ENCODE measurements around the gene PODN. TPM values are rescaled to one million over a fixed set of nuclear protein-coding genes. Genes with fewer than 3 reads are reported as not detected.

PODN gene
- total RNA-seq, 1 donor from 2014 or later, result 0.53 TPM

DNA sequence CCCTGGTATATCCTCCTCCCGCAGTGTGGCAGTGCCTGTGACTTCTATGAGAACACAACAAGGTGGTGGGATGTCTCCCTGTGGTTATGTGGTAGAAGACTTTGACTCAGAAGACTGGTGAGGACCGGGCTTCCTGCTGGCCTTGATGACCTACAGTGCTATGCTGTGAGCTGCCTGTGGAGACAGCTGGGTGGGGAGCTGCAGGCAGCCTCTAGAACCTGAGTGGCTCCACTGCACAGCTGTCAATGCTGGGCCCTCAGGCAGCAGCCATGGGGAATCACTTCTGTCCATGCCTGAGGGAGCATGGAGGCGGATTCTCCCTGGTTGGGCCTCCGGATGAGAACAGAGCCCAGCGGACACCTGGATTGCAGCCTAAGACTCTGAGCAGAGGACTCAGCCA lies 65.5 kb downstream of the PODN start:
- TF ChIP-seq, protein P1, sequence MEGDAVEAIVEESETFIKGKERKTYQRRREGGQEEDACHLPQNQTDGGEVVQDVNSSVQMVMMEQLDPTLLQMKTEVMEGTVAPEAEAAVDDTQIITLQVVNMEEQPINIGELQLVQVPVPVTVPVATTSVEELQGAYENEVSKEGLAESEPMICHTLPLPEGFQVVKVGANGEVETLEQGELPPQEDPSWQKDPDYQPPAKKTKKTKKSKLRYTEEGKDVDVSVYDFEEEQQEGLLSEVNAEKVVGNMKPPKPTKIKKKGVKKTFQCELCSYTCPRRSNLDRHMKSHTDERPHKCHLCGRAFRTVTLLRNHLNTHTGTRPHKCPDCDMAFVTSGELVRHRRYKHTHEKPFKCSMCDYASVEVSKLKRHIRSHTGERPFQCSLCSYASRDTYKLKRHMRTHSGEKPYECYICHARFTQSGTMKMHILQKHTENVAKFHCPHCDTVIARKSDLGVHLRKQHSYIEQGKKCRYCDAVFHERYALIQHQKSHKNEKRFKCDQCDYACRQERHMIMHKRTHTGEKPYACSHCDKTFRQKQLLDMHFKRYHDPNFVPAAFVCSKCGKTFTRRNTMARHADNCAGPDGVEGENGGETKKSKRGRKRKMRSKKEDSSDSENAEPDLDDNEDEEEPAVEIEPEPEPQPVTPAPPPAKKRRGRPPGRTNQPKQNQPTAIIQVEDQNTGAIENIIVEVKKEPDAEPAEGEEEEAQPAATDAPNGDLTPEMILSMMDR (IDR thresholded peaks at IDR 0.05; ENCODE audit: insufficient read depth, low read length, severe bottlenecking), result no peak
- FAIRE-seq, result no peak
- Histone ChIP-seq H3K27me3 (ENCODE audit: control insufficient read depth, insufficient read depth, low read length) (peaks cover 3% of the 10 kb centered on the region), H3K4me3 (ENCODE audit: low read depth, low read length) (no peak overlapping the region), H3K36me3 (ENCODE audit: control insufficient read depth, insufficient read depth, low read length) (no peaks in the 10 kb centered on the region)
- no peak for DNase-seq (ENCODE audit: low read depth)

GRCh38 chr1:53128401-53128800 lies 66.4 kb downstream of the PODN start:
- H3K36me3 ChIP-seq (ENCODE audit: control insufficient read depth, insufficient read depth, low read length), result no peaks in the 10 kb centered on the region
- H3K27me3 ChIP-seq (ENCODE audit: control insufficient read depth, insufficient read depth, low read length), result peaks cover 3% of the 10 kb centered on the region
- TF ChIP-seq, protein P1 (IDR thresholded peaks at IDR 0.05; ENCODE audit: insufficient read depth, low read length, severe bottlenecking), result no peak
- no peak for FAIRE-seq
- no peak overlapping the region for H3K4me3 ChIP-seq (ENCODE audit: low read depth, low read length)
- no peak for DNase-seq (ENCODE audit: low read depth)

DNA sequence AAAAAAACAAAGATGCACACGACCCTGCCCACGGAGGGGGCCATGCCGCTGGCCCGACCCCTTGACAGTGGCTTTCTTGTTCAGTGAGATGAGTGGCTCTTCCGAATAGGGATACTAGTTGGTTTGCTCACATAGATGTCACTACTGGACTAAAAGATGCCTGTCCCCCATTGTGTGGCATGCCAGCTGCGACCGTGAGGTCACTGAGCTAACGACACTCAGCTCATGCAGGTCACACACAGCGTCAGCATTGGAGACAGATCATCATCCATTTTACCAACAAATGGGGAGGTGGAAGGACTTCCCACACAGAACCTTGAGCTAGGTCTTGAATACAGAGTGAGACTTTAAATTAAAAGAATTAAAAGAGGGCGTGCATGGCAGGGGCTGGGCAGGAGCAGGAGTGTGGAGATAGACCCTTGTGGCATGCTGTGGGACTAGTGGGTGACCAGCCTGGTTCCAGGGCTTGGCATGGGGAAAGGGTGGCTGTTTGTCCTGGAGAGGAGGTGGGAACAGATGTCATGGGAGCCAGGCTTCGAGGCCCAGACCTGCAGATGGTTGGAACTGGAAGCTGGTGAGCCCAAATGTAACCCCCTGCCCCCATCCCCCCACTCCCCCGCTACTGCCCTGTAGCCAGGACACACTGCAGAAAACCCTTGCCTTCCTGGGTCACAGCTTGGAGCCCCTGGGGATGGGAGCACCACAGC lies 68.0 kb downstream of the PODN start:
- TF ChIP-seq, protein P1 (IDR thresholded peaks at IDR 0.05; ENCODE audit: insufficient read depth, low read length, severe bottlenecking), result no peak
- Histone ChIP-seq H3K4me3 (ENCODE audit: low read depth, low read length) (no peak overlapping the region), H3K27me3 (ENCODE audit: control insufficient read depth, insufficient read depth, low read length) (no peaks in the 10 kb centered on the region), H3K36me3 (ENCODE audit: control insufficient read depth, insufficient read depth, low read length) (no peaks in the 10 kb centered on the region)
- no peak for FAIRE-seq
- no peak for DNase-seq (ENCODE audit: low read depth)

DNA sequence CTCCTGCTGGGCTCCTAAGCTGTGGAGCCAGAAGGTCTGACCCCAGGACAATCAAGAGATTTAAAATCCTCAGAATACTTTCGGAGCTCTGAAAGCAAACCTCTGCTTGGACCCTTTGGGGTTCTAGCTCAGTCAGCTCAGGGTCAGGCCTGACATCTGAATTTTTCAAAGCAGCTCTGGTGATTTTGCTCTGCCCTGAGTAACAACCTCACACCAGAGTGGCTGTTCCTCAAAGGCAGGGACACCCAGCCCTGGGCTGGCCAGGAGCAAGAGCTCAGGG lies 68.5 kb downstream of the PODN start:
- DNase-seq (ENCODE audit: low read depth), result no peak
- no peak for FAIRE-seq
- H3K27me3 ChIP-seq (ENCODE audit: control insufficient read depth, insufficient read depth, low read length), result no peaks in the 10 kb centered on the region

GRCh38 chr1:53130878-53131589 lies 69.0 kb downstream of the PODN start:
- DNase-seq (ENCODE audit: low read depth), result no peak
- TF ChIP-seq, protein P1 (IDR thresholded peaks at IDR 0.05; ENCODE audit: insufficient read depth, low read length, severe bottlenecking), result no peak

More for the DNA sequence above, 68.5 kb downstream of the PODN start:
- Histone ChIP-seq H3K36me3 (ENCODE audit: control insufficient read depth, insufficient read depth, low read length) (no peaks in the 10 kb centered on the region), H3K4me3 (ENCODE audit: low read depth, low read length) (no peak overlapping the region)
- TF ChIP-seq, protein P1 (IDR thresholded peaks at IDR 0.05; ENCODE audit: insufficient read depth, low read length, severe bottlenecking), result no peak

More at GRCh38 chr1:53130878-53131589, 69.0 kb downstream of the PODN start:
- no peak for FAIRE-seq
- Histone ChIP-seq H3K4me3 (ENCODE audit: low read depth, low read length) (no peak overlapping the region), H3K27me3 (ENCODE audit: control insufficient read depth, insufficient read depth, low read length) (no peaks in the 10 kb centered on the region), H3K36me3 (ENCODE audit: control insufficient read depth, insufficient read depth, low read length) (no peaks in the 10 kb centered on the region)
